Neutrophil (primary cell): ENCODE results near the gene YTHDC1.

Experiments used
- H3K27ac ChIP-seq: fragments of 200-600 bp; sonication (generic); 2 replicates; pipeline ENCODE4 v1.5.1; 2016; ENCODE audit warnings: mild to moderate bottlenecking, moderate library complexity
- H3K27me3 ChIP-seq: fragments of 200-600 bp; sonication (generic); 2 replicates; pipeline ENCODE4 v1.6.0; 2016; ENCODE audit warnings: mild to moderate bottlenecking
- H3K36me3 ChIP-seq: fragments of 200-600 bp; sonication (generic); 2 replicates; pipeline ENCODE4 v1.5.1; 2017
- H3K4me1 ChIP-seq, 2 experiments: fragments of 200-600 bp in 1 of 2; sonication (generic) in 1 of 2; 1 replicate in 1 of 2; 2 replicates in 1 of 2; pipeline versions ENCODE4 v1.5.1 to v1.6.1; 2013 to 2016; ENCODE audit warnings: low read depth in 1 of 2, low read length in 1 of 2, mild to moderate bottlenecking in 1 of 2, moderate library complexity in 1 of 2; ENCODE audit not compliant: control insufficient read depth in 1 of 2, insufficient read depth in 1 of 2
- H3K4me3 ChIP-seq, 2 experiments: fragments of 200-600 bp in 1 of 2; sonication (generic) in 1 of 2; 1 replicate in 1 of 2; 2 replicates in 1 of 2; pipeline ENCODE4 v1.5.1; 2013 to 2016; ENCODE audit warnings: low read depth in 1 of 2, low read length in 1 of 2, mild to moderate bottlenecking in 1 of 2, moderate library complexity in 1 of 2
- H3K9me3 ChIP-seq: fragments of 200-600 bp; sonication (generic); 2 replicates; pipeline ENCODE4 v1.5.1; 2016
- CTCF ChIP-seq: fragments of 200-600 bp; sonication (generic); IDR thresholded peaks from 2 replicates; pipeline ENCODE4 v1.5.1; 2016; ENCODE audit warnings: antibody characterized with exemption

Gene YTHDC1

GRCh38 chr4:68344785-68345184 is 5.1 kb downstream of the YTHDC1 start:
- Histone ChIP-seq H3K27ac (peak overlapping the region; percentile 15), H3K4me1 (peaks cover 19 to 27% of the 10 kb centered on the region in 2 experiments)

DNA sequence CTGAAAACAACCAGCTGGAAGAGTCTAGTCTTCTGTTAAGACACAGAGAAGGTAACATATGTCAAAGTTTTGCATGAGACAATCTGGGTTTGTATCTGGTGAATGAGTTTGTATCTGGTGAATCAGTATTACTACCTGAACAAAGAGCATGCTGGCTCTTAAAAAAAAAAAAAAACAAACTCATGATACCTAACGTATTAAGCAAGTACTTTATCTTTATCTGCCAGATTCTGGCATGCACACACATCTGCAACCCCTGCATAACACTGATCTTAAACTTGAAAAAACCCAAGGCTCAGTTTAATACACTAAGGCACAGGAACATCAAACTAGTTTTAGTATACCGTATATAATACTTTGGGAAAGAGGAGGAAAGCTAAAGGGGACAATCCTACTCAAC is 5.8 kb downstream of the YTHDC1 start:
- no peak overlapping the region for H3K4me3 ChIP-seq
- no peak for TF ChIP-seq CTCF

More at GRCh38 chr4:68344785-68345184, 5.1 kb downstream of the YTHDC1 start:
- Histone ChIP-seq H3K27me3 (no peaks in the 10 kb centered on the region), H3K36me3 (no peaks in the 10 kb centered on the region), H3K9me3 (no peaks in the 10 kb centered on the region), H3K4me3 (no peak overlapping the region)
- TF ChIP-seq CTCF: no peak

DNA sequence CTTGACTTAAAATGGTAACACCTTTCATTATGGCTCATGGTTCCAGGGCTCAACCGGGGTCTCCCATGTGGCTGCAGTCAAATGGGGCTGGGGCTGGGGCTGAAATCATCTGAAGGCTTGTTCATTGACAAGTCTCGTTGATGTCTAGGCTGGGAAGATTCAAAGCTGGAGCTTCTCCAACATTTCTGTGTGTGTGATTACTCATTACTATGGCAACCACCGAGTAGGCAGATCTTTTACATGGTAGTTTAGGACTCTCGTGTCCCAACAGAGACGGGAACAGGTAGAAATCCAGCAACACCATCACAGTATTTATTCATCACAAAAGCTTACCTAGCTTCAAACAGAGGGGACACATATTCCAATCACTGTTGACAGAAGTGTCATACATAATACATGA is 7.8 kb downstream of the YTHDC1 start:
- Histone ChIP-seq H3K27ac (peak overlapping the region; percentile 3), H3K9me3 (no peaks in the 10 kb centered on the region), H3K27me3 (no peaks in the 10 kb centered on the region), H3K4me1 (peaks cover under 1 to 7% of the 10 kb centered on the region in 2 experiments), H3K4me3 (no peak overlapping the region), H3K36me3 (peaks cover 5% of the 10 kb centered on the region)
- TF ChIP-seq CTCF: no peak

More for the DNA sequence above, 5.8 kb downstream of the YTHDC1 start:
- no peaks in the 10 kb centered on the region for H3K36me3 ChIP-seq
- peaks cover 19 to 26% of the 10 kb centered on the region in 2 experiments for H3K4me1 ChIP-seq
- H3K9me3 ChIP-seq: no peaks in the 10 kb centered on the region
- no peaks in the 10 kb centered on the region for H3K27me3 ChIP-seq
- peak overlapping the region; percentile 15 for H3K27ac ChIP-seq

DNA sequence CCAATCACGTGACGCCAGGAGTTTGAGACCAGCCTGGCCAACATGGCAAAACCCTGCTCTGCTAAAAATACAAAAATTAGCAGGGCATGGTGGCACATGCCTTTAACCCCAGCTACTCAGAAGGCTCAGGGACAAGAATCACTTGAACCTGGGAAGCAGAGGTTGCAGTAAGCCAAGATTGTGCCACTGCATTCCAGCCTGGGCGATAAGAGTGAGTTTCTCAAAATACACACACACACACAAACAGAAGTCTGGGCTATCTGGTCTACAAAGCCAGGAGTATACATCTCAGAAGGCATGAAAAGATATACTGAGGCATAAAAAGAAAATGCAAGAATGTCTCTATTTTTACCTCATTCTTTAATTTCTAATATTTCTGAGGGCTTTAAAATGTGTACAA is 11.3 kb downstream of the YTHDC1 start:
- no peaks in the 10 kb centered on the region for H3K9me3 ChIP-seq
- H3K36me3 ChIP-seq: peaks cover 32% of the 10 kb centered on the region
- H3K4me3 ChIP-seq: no peak overlapping the region
- no peak overlapping the region for H3K27ac ChIP-seq
- no peaks in the 10 kb centered on the region for H3K27me3 ChIP-seq
- no peaks in the 10 kb centered on the region for H3K4me1 ChIP-seq
- TF ChIP-seq CTCF: no peak

GRCh38 chr4:68337522-68337921 is 12.4 kb downstream of the YTHDC1 start:
- Histone ChIP-seq H3K27ac (no peak overlapping the region), H3K4me1 (no peaks in the 10 kb centered on the region), H3K9me3 (no peaks in the 10 kb centered on the region), H3K27me3 (no peaks in the 10 kb centered on the region), H3K4me3 (no peak overlapping the region), H3K36me3 (peaks cover 43% of the 10 kb centered on the region)
- no peak for TF ChIP-seq CTCF

- Histone ChIP-seq H3K27ac (no peak overlapping the region), H3K9me3 (no peaks in the 10 kb centered on the region), H3K4me1 (no peaks in the 10 kb centered on the region), H3K4me3 (no peak overlapping the region), H3K36me3 (peaks cover 49% of the 10 kb centered on the region), H3K27me3 (no peaks in the 10 kb centered on the region)
- TF ChIP-seq CTCF: no peak
Observed at GRCh38 chr4:68337004-68337403, 12.9 kb downstream of the YTHDC1 start.
